ENCODE measurements around the gene C16orf96.
A peak's percentile ranks its signal among the peaks of the same experiment; 100 is the strongest.

C16orf96 gene

DNA sequence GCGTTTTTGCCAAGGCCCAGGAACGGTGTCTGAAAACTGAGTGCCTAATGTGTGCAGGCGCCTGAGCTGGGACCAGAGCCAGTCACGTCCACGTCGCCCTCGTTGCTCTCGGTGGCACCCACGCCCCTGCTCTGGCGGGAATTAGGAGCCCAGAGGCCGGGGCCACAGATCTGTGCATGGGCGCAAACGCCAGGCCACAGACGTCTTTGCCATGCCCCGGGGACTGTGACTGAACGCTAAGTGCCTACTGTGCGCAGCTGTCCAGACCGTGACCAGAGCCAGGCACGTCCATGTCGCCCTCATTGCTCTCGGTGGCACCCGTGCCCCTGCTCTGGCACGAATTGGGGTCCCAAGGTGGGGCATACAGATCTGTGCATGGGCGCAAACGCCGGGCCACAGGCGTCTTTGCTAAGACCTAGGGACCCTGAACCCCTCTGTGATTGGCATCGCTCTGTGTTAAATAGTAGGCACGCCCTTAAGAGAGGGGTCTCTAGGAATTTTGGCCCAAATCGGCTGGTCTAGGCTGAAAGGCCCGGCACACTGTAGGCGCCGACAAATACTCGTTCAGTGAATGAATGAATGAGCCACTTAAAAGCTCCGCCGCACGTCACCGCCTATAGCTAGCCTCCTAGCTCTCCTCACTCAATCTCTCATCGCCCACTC, 59.4 kb downstream of the C16orf96 start:
- peak in 3 of 58 donors; percentile 39 to 59 (median 48) for DNase-seq

DNA sequence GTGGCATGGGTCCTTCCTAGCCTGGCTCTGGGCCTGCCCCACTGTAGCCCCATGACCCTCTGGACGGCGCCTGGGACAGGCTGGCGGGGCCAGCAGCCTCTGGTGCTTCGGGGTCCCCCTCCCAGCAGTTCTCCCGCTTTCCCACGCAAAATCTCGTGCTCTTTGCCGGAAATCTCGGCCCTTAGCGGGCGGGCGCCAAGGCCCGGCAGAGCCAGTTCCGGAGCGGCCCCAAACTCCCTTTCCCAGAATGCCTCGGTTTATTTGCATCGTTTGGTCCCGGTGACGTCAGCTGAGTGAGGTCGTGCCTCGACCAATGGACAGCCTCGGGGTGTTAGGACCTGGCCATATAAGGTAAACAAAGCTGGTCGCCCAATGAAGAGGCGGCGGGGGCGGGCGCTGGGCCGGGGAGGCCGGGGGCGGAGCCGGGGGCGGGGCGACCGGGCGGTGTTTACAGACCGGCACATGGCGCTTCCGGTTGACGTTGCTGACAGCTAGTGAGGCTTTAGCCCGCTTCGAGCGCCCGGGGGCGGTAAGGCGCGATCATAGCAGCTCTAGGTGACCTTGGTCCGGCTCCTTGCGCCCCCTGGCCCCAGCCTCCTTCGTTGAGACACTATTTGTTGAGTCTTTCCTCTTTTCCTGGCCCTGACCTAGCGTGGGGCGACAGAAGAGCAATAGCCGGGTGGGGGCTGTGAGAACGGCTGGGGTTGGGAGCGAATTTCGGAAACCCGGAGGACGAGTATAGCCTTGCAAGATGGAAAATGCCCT, 60.1 kb downstream of the C16orf96 start:
- DNase-seq = peak; percentile 92 to 100 (median 99)

- DNase-seq = no peak
Measured at GRCh38 chr16:4617880-4618279, 61.7 kb downstream of the C16orf96 start.

GRCh38 chr16:4618645-4619418, 62.7 kb downstream of the C16orf96 start:
- no peak for DNase-seq

DNA sequence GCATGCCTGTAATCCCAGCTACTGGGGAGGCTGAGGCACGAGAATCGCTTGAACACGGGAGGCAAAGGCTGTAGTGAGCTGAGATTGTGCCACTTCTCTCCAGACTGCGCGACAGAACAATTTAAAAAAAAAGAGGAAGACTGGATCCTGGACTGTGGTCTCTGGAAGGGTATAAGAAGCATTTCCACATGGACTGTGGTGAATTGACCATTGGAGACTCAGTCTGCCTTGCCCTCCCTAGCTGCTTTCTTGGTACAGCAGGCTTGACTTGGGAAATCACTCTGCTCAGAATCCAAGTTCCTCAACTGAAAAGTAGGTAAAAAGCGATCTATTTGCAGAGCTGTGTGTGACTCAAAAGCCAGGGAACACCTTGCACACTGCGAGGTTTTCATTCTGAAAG, 67.5 kb downstream of the C16orf96 start:
- DNase-seq = no peak

DNA sequence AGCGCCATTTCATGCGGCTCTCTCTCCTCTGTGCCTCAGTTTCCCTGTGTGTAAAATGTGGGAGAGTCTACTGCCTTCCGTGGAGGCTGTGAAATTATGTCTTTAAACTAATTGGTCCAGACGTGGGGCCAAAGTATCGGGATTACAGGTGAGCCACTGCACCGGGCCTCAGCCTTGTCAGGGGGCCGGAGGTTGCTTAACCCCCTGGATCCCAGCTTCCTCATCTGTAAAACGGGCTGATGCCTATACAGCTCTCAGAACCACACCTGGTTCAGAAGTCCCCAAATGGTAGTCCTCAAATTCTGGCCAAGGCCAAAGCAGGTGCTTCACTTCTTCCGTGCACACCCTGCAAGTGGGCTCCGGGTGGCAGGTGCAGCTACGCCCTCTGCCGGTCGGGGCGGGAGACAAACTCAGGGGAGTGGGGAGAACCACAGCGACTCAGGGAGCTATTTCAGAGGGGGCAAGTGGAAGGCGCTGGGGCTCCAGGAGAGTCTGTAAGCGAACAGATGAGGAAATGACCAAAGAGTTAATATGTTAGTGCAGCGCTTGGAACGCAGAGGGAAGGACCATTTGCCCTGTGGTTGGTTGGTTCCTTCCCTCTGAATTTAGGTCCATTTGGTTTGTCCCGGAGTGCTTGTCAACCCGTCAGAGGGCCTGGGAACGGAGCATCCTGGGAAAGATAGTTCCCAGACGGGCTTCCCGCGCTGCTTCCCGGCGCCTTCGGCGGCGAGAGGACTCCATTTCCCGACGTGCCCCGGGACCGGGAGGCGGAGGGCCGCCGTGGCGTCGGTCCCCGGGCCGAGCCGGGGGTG, 68.1 kb downstream of the C16orf96 start, which contains the start of gene MGRN1:
Gene MGRN1, plus strand, starts transcription at position 812 of the 812 bp plus-strand sequence. CDS start 135 bp downstream, outside the sequence.
- DNase-seq = peak; percentile 72 to 98 (median 93)

DNA sequence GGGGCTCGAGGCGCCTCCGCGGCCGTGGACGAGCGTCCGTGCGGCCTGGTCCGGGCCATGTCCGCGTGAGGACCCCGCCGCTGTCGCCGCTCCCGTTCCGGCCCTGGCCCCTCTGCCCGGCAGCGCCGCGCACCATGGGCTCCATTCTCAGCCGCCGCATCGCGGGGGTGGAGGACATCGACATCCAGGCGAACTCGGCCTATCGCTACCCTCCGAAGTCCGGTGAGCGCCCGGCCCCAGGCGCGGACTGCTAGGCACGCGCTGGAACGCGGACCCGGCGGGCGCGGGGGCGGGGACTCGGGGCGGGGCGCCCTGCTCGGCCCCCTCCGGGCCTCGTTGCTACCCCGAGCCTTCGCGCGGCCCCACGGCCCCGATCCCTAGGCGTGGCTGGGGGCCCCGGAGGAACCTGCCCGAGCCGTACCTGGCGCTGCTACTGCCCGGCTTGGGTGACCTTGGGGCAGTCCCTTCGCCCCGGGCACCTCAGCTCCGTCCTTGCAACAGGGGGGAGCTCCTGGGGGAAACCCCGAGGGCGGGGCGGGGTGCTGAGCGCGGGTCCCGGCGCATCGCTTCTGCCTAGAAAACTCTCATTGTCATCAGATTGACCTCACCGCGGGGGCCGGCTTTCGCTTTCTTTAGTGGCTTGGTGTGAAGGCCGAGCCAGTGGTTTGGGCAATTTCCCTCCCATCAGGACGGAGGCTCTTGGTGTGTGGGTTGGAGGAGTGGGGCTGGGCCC, 68.9 kb downstream of the C16orf96 start:
- peak in 33 of 58 donors; percentile 11 to 72 (median 40) for DNase-seq

- peak in 2 of 58 donors; percentile 47 to 59 for DNase-seq
Measured at GRCh38 chr16:4625560-4626159, 69.5 kb downstream of the C16orf96 start.

DNA sequence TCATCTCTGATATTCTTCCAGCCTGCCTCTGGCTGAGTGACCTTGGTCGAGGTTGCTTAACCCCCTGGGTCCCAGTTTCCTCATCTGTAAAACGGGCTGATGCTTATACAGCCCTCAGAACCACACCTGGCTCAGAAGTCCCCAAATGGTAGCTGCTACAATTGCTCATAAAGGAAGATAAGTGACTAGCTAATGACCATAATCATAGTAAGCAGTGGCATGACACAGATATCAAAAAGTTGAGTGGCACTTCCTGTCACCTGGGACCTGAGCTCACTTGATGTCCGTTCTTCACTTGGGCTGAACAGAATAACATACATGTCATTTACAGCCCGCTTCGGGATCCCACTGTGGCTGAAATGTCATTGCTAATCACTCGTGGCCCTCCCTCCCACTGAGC, 70.3 kb downstream of the C16orf96 start:
- no peak for DNase-seq

DNA sequence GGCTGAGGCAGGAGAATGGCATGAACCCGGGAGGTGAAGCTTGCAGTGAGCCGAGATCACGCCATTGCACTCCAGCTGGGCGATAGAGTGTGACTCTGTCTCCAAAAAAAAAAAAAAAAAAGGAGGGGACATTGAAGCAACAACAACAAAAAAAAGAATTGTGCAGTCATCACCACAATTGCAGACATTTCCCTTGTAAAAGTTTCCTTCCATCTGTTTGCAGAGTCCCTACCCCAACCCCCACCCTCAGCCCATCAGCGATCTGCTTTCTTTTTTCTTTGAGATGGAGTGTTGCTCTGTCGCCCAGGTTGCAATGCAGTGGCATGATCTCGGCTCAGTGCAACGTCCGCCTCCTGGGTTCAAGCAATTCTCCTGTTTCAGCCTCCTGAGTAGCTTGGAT, 72.1 kb downstream of the C16orf96 start:
- no peak for DNase-seq

DNA sequence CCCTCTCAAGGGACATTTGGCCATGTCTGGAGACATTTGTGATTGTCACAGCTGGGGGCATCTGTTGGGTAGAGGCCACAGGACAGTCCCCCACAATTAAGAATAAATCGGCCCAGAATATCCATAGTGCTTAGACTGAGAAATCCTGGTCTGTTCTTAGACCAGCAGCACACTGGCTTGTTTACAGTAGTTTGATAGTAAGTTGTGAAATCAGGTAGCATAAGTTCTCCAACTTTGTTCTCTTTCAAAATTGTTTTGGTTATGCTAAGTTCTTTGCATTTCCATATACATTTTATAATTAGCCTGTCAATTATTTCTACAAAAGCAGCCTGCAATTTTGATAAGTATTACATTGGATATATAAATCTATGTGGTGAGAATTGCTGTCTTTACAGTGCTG, 75.3 kb downstream of the C16orf96 start:
- DNase-seq = no peak

DNA sequence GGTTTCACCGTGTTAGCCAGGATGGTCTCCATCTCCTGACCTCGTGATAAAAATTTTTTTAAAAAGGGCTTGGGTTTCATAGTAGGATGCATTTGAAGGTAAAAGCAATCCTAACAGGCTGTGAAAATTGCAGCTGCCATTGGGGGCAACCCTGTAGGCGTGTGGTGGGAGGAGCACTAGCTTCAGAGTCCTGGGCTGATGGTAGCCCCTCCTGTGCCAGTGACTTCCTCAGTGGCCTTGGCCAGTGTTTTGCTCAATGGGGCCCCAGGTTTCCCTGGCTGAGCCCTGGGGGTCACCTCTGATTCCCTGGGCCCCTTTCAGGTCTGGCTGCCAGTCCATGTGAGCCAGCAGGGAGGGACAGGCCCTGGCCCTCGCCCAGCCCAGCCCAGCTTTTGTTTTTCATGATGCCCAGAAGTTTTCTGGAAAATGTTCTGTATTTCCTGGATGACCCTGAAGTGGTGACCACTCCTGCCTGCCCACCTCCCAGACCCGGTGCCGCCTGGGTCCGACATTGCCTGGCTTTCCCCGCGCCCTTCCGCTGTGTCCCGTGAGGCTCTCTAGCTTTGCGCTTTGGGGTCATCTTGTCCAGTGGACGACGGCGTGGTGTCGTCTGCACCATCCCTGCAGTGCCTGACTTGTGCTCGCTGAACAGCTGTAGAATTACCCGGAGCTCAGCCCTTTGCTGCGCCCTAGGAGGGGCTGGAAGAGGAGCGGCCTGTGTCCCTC, 77.9 kb downstream of the C16orf96 start:
- no peak for DNase-seq

DNA sequence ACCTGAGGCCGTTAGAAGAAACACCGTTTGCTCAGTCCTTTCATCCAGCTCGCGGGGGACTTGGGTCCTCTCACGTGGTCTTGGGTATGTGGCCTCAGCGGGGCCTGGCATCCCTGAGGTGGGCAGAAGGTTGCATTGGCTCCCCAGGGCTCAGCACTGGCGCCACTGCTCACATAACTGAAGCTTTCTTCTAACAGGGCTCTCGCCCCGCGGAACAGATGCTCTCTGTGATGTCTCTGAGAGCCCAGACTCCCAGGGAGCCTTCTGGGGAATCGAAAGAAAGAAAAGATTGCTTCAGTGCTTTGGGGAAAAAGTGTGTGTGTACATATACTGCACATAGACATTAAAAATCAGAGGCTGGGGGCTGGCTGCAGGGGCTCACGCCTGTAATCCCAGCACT, 78.6 kb downstream of the C16orf96 start:
- peak in 1 of 58 donors; percentile 22 for DNase-seq

GRCh38 chr16:4636196-4636595, 80.1 kb downstream of the C16orf96 start:
- no peak for DNase-seq

DNA sequence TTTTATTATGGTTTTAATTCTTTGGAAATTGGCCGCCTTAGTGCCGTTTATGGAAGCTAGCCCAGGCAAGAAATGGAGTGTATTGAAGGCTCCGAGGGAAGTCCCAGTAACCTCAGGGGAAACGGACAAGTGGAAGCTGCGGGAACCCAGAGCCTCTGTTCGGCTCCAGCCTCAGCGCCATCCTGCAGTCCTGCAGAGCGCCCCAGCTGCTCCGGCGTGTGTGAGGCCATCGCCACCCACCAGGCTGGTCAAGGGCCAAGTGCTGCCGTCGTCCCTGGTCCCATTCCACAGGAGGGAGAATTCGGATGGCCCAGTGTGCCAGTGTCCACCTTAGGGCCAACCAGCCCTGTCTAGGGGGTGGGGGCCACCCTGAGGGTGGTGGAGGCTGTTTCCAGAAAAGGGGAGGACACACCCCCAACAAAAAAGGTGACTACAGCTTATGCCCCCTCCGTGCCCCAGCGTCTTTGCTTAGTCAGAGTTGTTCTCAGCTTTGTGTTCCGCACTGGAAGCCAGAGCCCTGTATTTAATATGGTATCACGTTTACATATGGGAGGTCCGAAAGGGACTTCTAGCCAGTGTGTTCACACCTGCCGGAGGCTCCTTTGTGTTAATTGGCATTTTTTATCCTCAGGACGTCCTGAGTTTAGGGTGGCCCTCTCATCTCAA, 81.5 kb downstream of the C16orf96 start:
- DNase-seq = peak in 12 of 58 donors; percentile 14 to 40 (median 20)

- no peak for DNase-seq
Measured at GRCh38 chr16:4639899-4640509, 83.9 kb downstream of the C16orf96 start.

DNA sequence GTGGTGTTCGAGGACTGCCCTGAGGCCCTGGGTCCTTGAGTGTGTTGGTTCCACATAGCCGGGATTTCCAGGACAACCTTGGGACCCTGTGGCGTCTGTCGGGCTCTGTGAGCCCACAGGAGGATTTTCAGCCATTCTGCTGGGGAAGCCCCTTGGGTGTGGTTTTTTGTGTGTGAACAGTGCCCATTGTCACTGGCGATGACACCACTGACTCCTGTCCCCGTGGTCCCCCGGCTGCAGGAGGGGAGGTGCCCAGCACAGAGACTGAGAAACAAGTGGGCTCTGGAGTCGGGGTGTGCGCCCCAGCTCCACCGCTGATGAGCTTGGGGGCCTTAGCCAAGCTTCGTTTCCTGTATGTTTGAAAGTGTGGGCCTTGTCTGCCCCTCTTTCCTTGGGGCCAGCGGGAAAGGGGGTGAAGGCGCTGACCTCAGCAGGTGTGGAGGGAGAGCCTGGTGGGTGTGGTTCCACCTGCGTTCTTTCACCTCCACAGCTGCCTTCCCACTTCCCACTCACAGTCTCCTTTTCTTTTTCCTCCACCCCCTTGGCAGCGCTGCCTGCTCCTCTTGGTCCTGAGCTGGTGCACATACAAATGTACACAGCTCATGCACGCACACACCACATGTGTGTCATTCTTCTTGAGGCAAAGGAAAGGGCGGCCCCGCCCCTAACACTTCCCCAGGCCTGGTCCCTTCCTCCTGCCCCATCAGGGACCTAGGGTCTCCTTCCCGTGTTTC, 84.6 kb downstream of the C16orf96 start:
- DNase-seq = no peak

Data from anterior cingulate cortex (tissue), 58 donors.